NOMO-1 treated with DMSO at 0.1 percent for 48 hours (cell line): Measurements from ENCODE around the gene MS4A6E.
A peak's percentile ranks its signal among the peaks of the same experiment; 100 is the strongest.
"Not testable (repeated sequence)": the region's sequence is repeated elsewhere in the genome, so short reads cannot be mapped to it uniquely, and the experiment has no call there.

ENCODE experiments used
- DNase-seq: peaks from one replicate; lab custom pipeline; 2025; ENCODE audit not compliant: unreplicated experiment; lab: John Stamatoyannopoulos, UW

Gene MS4A6E, protein sequence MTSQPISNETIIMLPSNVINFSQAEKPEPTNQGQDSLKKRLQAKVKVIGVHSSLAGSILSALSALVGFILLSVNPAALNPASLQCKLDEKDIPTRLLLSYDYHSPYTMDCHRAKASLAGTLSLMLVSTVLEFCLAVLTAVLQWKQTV

GRCh38 chr11:60326955-60327354, at the start of gene MS4A6E:
MS4A6E (plus strand) TSS chr11:60327255; CDS start chr11:60334896, 7,641 bp downstream.
- DNase-seq: no peak

DNA sequence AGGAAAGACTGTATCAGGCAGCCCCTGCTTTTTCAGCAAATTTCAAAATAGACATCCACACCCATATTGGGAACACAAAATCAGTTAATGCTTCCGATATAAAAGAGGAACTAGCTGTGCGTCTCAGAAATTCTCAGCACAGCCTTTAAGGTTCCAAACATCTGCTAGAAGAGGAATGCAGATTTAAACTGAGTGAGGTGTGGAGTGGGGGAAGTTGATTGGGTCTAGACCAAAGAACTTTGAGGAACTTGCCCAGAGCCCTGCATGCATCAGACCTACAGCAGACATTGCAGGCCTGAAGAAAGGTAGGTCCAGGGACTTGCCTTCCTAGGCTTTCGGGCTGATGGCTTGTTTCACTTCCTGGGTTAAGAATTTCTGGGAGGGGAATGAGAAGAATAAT, 46.6 kb upstream of the MS4A6E start, which contains the start of gene MS4A4A:
MS4A4A (plus strand) TSS at position 255 of the 400 bp plus-strand sequence; CDS start at position 265, 10 bp downstream.
- DNase-seq: peak; percentile 96

- peak; percentile 29 for DNase-seq
Measured at GRCh38 chr11:60281485-60281884, 45.6 kb upstream of the MS4A6E start.

DNA sequence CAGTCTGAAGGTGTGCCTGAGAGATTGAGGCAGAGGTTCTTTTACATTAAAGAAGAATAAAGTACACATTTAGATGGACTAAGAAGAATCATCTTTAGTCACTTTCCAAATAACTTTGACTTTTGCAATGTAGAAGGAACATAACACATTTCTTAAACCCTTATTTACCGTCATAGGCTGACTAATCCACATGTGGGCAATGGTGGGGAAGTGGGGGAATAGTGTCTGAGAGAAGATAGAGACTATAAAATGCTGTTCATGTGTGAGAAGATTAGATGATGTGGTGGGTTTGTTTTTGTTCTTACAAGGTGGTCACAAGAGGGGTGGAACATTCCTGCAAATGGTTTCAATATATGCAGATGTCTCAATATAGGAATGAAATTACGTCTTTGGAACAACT, 44.8 kb upstream of the MS4A6E start:
- DNase-seq: no peak

GRCh38 chr11:60285411-60286126, 41.5 kb upstream of the MS4A6E start:
- not testable (repeated sequence) for DNase-seq

DNA sequence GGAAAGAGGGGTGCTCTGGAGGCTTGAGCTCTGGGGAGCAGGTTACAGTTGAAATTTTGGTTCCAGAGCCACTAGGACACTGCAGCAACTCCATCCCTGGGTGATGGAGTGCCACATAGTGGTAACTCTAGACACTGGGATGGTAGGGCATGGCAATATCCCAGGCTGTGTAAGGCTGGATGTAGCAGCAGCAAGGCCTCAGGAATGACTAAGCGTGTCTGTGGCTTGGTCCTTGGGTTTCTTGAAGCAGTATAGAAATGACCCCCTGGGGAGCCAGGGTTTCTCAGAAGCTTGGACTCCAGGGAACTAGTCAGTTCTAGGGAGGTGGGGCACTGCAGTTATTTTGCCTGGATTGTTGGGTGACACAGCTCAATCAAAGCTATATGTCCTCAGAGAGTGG, 38.5 kb upstream of the MS4A6E start:
- no peak for DNase-seq

DNA sequence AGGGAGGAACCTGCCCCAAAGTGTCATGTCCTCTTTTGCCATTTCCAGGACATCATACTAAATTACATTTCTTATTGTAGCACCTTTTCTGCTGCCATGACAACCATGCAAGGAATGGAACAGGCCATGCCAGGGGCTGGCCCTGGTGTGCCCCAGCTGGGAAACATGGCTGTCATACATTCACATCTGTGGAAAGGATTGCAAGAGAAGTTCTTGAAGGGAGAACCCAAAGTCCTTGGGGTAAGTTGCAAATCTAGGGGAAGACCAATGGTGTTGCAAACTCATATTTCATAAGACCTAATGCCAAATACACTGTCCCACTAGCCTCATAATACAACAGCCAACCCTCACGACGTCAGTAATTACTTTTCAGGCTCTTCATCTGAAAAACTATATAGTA, 34.9 kb upstream of the MS4A6E start:
- DNase-seq: no peak

- no peak for DNase-seq
Measured at GRCh38 chr11:60301178-60301577, 25.9 kb upstream of the MS4A6E start.

- not testable (repeated sequence) for DNase-seq
Measured at GRCh38 chr11:60301884-60302283, 25.2 kb upstream of the MS4A6E start.

DNA sequence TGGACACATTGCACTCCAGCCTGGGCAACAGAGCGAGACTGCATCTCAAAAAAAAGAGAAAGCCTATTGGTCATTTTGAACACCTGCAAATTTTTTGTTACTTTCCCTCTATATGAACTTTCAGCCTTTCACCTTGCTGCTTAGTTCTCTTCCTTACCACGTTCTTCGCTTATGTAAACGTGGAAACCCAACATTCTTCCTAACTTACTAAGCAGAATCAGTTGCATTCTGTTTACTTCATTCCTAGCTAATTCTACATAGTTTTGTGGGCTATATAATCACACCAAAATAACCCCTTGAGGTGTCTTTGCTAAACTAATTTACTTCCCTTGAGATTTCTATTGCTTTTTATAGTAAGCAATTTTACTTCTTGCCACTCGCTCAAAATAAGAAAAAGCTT, 23.4 kb upstream of the MS4A6E start:
- DNase-seq: no peak

DNA sequence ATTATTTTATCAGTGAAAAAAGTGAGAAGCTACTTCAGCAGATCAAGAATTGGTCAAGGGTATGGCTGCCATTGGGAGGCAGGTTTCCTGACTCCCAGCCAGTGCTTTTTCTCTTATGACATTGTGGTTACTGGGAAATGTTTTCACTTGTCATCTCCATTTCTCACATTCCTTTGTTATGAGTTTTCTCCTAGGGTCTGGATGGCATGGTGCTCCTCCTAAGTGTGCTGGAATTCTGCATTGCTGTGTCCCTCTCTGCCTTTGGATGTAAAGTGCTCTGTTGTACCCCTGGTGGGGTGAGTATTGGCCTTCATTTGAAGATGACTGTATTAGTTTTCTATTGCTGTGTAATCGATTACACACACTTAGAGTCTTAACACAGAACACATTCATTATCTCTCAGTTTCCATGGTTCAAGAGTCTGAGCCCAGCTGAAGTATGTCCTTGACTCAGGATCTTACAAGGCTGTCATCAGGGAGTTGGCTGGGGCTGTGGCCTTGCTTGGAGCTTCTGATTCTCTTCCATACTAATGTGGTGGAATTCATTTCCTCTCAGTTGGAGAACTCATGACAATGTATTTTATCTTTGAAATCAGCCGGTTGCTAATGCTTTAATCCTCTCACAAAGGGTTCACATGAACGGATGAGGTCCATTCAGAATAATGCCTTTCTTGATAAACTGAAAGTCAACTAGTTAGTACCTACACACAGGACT, 21.0 kb upstream of the MS4A6E start:
- no peak for DNase-seq

- no peak for DNase-seq
Measured at GRCh38 chr11:60307507-60308195, 19.4 kb upstream of the MS4A6E start.

GRCh38 chr11:60310407-60310998, 16.6 kb upstream of the MS4A6E start:
- peak; percentile 33 for DNase-seq

- no peak for DNase-seq
Measured at GRCh38 chr11:60314635-60315321, 12.3 kb upstream of the MS4A6E start.

DNA sequence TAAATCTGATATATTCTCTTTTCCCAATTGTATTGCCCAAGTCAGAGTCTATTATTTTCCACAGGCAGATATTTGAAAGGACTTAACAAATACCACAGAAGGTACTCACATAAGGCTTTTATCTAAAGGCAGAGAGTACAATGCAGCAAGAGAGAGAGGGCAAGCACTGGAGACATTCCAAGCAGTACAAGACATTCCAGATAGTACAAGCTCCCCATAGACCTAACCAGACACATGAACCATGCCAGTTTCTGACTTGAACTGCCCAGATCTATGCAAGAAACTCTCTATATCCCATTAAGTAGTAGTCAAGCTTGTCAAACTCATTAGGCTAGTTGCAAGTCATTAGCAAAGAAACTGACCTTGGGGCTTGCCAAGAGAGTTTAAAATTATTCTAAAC, 11.2 kb upstream of the MS4A6E start:
- no peak for DNase-seq

DNA sequence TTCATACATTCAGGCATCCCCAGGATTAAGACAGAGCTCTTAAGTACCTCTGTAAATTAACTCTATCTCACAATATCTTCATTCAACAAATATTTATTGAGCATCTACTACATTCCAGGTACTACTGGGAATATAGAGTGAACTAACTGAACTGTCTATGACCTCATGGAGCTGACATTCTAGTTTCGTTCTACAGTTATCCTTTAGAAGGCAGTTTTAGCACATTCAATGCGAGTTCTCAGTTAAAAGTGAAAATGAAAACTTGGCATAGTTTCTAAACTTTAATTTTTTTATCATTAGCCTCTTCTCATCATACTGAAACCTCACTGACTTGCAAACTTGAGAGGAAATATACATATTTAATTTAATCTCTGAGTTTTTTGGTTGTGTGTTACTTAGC, 10.7 kb upstream of the MS4A6E start:
- DNase-seq: no peak

DNA sequence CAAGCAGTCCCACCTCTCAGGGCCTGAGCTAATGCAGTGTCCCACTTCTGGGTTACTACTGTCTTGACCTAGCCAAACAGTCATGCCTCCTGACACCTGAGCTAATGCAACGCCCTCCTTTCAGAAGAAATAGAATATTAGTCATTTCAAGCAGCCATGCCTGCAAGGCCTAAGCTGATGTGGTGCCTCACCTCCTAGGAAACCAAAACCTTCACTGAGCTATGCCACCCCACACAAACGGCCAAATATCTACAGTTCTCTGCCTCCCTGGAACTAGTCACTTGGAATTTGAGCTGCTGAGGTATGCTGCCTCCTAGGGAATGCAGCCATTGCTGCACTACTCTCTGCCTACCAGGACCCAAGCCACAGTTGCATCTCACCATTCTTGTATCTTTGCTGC, 8.3 kb upstream of the MS4A6E start:
- no peak for DNase-seq

- DNase-seq: no peak
Measured at GRCh38 chr11:60321051-60321450, 6.0 kb upstream of the MS4A6E start.

DNA sequence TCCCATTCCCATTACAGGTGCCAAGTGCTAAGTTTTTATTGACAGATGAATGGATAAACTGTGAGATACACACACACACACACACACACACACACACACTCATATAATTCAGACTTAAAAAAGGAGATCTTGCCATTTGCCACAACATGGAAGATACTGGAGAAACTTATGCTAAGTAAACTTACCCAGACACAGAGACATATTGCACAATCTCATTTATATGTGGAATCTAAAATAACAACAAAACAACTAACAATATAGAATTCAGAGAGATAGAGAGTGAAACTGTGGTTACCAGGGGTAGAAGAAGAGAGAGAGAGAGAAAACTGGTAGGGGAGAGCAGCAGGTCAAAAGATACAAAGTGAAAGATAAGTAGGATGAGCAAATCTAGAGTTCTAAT, 1.4 kb downstream of the MS4A6E start:
- DNase-seq: no peak

DNA sequence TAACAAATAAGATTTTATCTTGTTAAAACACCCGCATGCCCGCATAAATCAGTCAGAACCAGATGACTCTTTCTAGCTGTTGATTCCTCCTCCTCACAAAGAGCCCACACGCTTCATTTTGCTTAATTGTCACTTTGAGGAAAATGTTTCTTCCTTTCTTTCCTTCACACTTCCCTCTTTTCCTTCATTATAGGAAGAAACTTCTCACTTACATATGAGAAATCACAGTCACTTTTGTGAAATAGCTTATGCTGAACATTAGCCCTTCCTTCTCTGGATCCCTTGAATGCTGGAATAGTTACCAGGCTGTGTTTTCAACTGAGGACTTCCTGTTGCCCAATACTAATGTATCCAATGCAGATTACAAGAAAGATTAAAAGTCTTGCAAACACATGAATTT, 5.8 kb downstream of the MS4A6E start:
- no peak for DNase-seq
